Measurements from ENCODE around the gene CASK. TPM values are rescaled to one million over a fixed set of nuclear protein-coding genes. Genes with fewer than 3 reads are reported as not detected.

Gene CASK
- total and polyA plus RNA-seq, 10 donors = 4.7 to 63.7 (median 42.8) TPM

- intact Hi-C loops (cut with DNase I; ENCODE audit: low total_unique reads) = no loop called here
- 74 to 83% (median 81%) methylated on average over 6 of the region's 6 CpGs for WGBS, 5 donors
- Histone ChIP-seq H3K4me3 (no peak overlapping the region), H3K27me3 (replicated peaks in 1 of 7) (peaks cover 0 to 7% (median 0%) of the 10 kb centered on the region in 7 donors), H3K4me1 (peaks cover 0 to 10% (median 4%) of the 10 kb centered on the region in 6 donors), H3K9me3 (peaks cover 0 to 20% (median 0%) of the 10 kb centered on the region in 8 donors), H3K36me3 (no peaks in the 10 kb centered on the region), H3K27ac (no peak overlapping the region)
- TF ChIP-seq POLR2AphosphoS5 (IDR thresholded peaks at IDR 0.05) = no peak
- TF ChIP-seq, protein P1, sequence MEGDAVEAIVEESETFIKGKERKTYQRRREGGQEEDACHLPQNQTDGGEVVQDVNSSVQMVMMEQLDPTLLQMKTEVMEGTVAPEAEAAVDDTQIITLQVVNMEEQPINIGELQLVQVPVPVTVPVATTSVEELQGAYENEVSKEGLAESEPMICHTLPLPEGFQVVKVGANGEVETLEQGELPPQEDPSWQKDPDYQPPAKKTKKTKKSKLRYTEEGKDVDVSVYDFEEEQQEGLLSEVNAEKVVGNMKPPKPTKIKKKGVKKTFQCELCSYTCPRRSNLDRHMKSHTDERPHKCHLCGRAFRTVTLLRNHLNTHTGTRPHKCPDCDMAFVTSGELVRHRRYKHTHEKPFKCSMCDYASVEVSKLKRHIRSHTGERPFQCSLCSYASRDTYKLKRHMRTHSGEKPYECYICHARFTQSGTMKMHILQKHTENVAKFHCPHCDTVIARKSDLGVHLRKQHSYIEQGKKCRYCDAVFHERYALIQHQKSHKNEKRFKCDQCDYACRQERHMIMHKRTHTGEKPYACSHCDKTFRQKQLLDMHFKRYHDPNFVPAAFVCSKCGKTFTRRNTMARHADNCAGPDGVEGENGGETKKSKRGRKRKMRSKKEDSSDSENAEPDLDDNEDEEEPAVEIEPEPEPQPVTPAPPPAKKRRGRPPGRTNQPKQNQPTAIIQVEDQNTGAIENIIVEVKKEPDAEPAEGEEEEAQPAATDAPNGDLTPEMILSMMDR (IDR thresholded peaks at IDR 0.05 in 8 of 11, conservative IDR thresholded peaks at IDR 0.05 in 3 of 11) = no peak
- no peak for TF ChIP-seq POLR2A (IDR thresholded peaks at IDR 0.05)
- DNase-seq = no peak
Observed at GRCh38 chrX:41802958-41803357, 120.4 kb downstream of the CASK start.

DNA sequence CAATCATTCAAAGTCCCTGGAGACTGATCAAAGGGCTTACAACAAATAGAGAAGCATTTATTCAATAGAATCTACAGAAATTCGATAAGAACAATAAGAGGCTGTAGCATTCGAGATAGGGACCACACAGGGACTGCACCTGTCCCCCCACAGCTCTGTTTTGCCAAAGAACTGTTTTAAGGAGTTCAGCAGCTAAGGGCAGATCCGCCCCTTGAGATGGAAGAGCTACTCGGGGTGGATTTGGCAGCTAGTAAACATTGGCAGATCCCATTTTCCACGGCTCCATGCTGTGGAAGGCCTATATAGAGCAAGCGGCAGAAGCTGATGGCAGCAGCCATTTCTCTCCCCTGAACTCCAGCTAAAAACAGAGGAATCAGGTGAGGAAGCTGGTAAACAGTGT, 123.7 kb downstream of the CASK start:
- Histone ChIP-seq H3K4me3 (no peak overlapping the region), H3K9me3 (peaks cover 0 to 20% (median 0%) of the 10 kb centered on the region in 8 donors), H3K4me1 (peaks cover 0 to 31% (median 4%) of the 10 kb centered on the region in 6 donors), H3K36me3 (no peaks in the 10 kb centered on the region), H3K27ac (peak overlapping the region in 1 of 8 donors; percentile 6), H3K27me3 (replicated peaks in 1 of 7) (peaks cover 0 to 7% (median 0%) of the 10 kb centered on the region in 7 donors)
- WGBS, 5 donors = 69 to 94% (median 84%) methylated on average over 5 to 6 of the region's 6 CpGs
- intact Hi-C loops (cut with DNase I; ENCODE audit: low total_unique reads) = loop anchor here (5.0 kb wide), 1 partner anchor 1758 kb away; no protein-coding TSS in a partner anchor
- TF ChIP-seq POLR2AphosphoS5 (IDR thresholded peaks at IDR 0.05) (no peak), POLR2A (IDR thresholded peaks at IDR 0.05) (no peak)
- TF ChIP-seq, protein P1 (IDR thresholded peaks at IDR 0.05 in 8 of 11, conservative IDR thresholded peaks at IDR 0.05 in 3 of 11) = no peak
- DNase-seq = no peak

DNA sequence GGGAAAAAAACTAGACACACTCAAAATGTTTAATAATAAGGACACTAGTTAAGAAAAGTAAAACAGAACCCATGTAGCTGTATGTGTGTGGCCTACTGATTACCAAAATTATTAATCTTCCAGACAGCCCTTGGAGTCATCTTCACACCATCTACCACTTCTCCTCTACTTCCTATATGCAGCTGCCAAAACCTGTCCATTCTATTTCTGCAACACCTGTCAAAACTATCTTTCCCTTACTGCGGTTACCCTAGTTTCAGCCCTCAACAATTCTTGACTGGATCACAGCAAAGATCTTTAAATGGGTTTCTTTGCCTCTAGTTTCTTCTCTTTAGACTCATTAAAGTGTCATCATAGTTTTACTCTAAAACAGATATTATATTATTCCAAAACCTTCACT, 126.8 kb downstream of the CASK start:
- TF ChIP-seq POLR2A (IDR thresholded peaks at IDR 0.05) = no peak
- TF ChIP-seq, protein P1 (IDR thresholded peaks at IDR 0.05 in 8 of 11, conservative IDR thresholded peaks at IDR 0.05 in 3 of 11) = no peak
- no peak for TF ChIP-seq POLR2AphosphoS5 (IDR thresholded peaks at IDR 0.05)
- peaks cover 0 to 7% (median 0%) of the 10 kb centered on the region in 7 donors for H3K27me3 ChIP-seq (replicated peaks in 1 of 7)
- 69 to 78% (median 77%) methylated on average over 1 of the region's 1 CpG for WGBS, 5 donors
- no peak overlapping the region for H3K27ac ChIP-seq
- H3K4me1 ChIP-seq = peaks cover 0 to 31% (median 4%) of the 10 kb centered on the region in 6 donors
- DNase-seq = no peak
- no peak overlapping the region for H3K4me3 ChIP-seq
- intact Hi-C loops (cut with DNase I; ENCODE audit: low total_unique reads) = loop anchor here (5.0 kb wide), 1 partner anchor 1761 kb away; no protein-coding TSS in a partner anchor
- H3K36me3 ChIP-seq = no peaks in the 10 kb centered on the region
- H3K9me3 ChIP-seq = peaks cover 0 to 10% (median 0%) of the 10 kb centered on the region in 8 donors

- Histone ChIP-seq H3K36me3 (no peaks in the 10 kb centered on the region), H3K4me3 (no peak overlapping the region), H3K9me3 (peaks cover 0 to 5% (median 0%) of the 10 kb centered on the region in 8 donors), H3K27ac (no peak overlapping the region), H3K27me3 (replicated peaks in 1 of 7) (peaks cover 0 to 7% (median 0%) of the 10 kb centered on the region in 7 donors), H3K4me1 (peaks cover 0 to 31% (median 4%) of the 10 kb centered on the region in 6 donors)
- WGBS, 5 donors = 31 to 59% (median 43%) methylated on average over 1 of the region's 1 CpG
- TF ChIP-seq, protein P1 (IDR thresholded peaks at IDR 0.05 in 8 of 11, conservative IDR thresholded peaks at IDR 0.05 in 3 of 11) = no peak
- no peak for TF ChIP-seq POLR2AphosphoS5 (IDR thresholded peaks at IDR 0.05)
- no peak for TF ChIP-seq POLR2A (IDR thresholded peaks at IDR 0.05)
- DNase-seq = no peak
- intact Hi-C loops (cut with DNase I; ENCODE audit: low total_unique reads) = loop anchor here (5.0 kb wide), 1 partner anchor 1761 kb away; no protein-coding TSS in a partner anchor
Observed at GRCh38 chrX:41796046-41796445, 127.3 kb downstream of the CASK start.
